Stimulated activated CD4-positive, alpha-beta T cell treated with anti-CD3 and anti-CD28 coated beads, Interleukin-2, amount 100 ng/mL, for 48 hours (primary cell): ENCODE results near the gene LMF1.
"Not testable (repeated sequence)": the region's sequence is repeated elsewhere in the genome, so short reads cannot be mapped to it uniquely, and the experiment has no call there.

Experiments used
- DNase-seq, 2 donors: peaks; one replicate each; pipeline ENCODE4 v3.0.0-alpha.2; 2020

Gene LMF1

GRCh38 chr16:842061-842476, 128.7 kb downstream of the LMF1 start:
- DNase-seq = no peak

GRCh38 chr16:841455-842060, 129.2 kb downstream of the LMF1 start:
- no peak for DNase-seq

- no peak for DNase-seq
Observed at GRCh38 chr16:840561-841454, 130.0 kb downstream of the LMF1 start.

GRCh38 chr16:839643-840408, 131.0 kb downstream of the LMF1 start:
- no peak for DNase-seq

GRCh38 chr16:838741-839140, 132.0 kb downstream of the LMF1 start:
- DNase-seq = no peak

- DNase-seq = not testable (repeated sequence)
Observed at GRCh38 chr16:836822-837221, 134.0 kb downstream of the LMF1 start.

- no peak for DNase-seq
Observed at GRCh38 chr16:836221-836620, 134.6 kb downstream of the LMF1 start.

GRCh38 chr16:835373-835772, 135.4 kb downstream of the LMF1 start:
- DNase-seq = no peak

- DNase-seq = no peak
Observed at GRCh38 chr16:833411-833810, 137.4 kb downstream of the LMF1 start.

- no peak for DNase-seq
Observed at GRCh38 chr16:832652-833336, 138.0 kb downstream of the LMF1 start.

- DNase-seq = no peak
Observed at GRCh38 chr16:831571-832413, 139.0 kb downstream of the LMF1 start.

GRCh38 chr16:830871-831570, 139.8 kb downstream of the LMF1 start:
- DNase-seq = no peak

- no peak for DNase-seq
Observed at GRCh38 chr16:830107-830870, 140.5 kb downstream of the LMF1 start.

GRCh38 chr16:828891-829290, 141.9 kb downstream of the LMF1 start:
- no peak for DNase-seq

GRCh38 chr16:827513-827912, 143.3 kb downstream of the LMF1 start:
- DNase-seq = no peak

GRCh38 chr16:825341-826061, 145.3 kb downstream of the LMF1 start:
- DNase-seq = no peak

GRCh38 chr16:824601-825000, 146.2 kb downstream of the LMF1 start:
- no peak for DNase-seq

GRCh38 chr16:824194-824593, 146.6 kb downstream of the LMF1 start:
- no peak for DNase-seq

GRCh38 chr16:822909-823297, 147.9 kb downstream of the LMF1 start:
- DNase-seq = no peak
